GM12878 (cell line): Measurements from ENCODE around the gene MAPRE2. TPM values are rescaled to one million over a fixed set of nuclear protein-coding genes. Genes with fewer than 3 reads are reported as not detected.

ENCODE experiments used
- ATAC-seq: fragments of 200-7000 bp; cut with Tn5 transposase; 3 replicates; pipeline ENCODE4 v1.9.1; 2020; ENCODE audit warnings: mild to moderate bottlenecking, moderate library complexity
- BruUV-seq: library from RNA; stranded (reverse); fragments of 400-500 nt; replicated peaks from 2 replicates; lab custom pipeline; 2021; lab: Mats Ljungman, UMichigan
- CTCF ChIA-PET: fragments of 300-600 bp; sonication (Branson Sonifier 250); formaldehyde crosslinking; extraction: SDS; loops from one replicate; lab custom pipeline; 2021; ENCODE audit warnings: inconsistent platforms; lab: Yijun Ruan, JAX
- POLR2A ChIA-PET: fragments of 350-600 bp; formaldehyde crosslinking; extraction: SDS; loops from one replicate; lab custom pipeline; 2021; ENCODE audit warnings: inconsistent platforms; lab: Charles Lee
- RAD21 ChIA-PET: fragments of 300-600 bp; sonication (Branson Sonifier 250); formaldehyde crosslinking; loops from one replicate; lab custom pipeline; 2023; ENCODE audit warnings: antibody characterized with exemption; ENCODE audit not compliant: unreplicated experiment; lab: Charles Lee
- SMC1A ChIA-PET: fragments of 300-600 bp; sonication (Branson Sonifier 250); formaldehyde crosslinking; loops from one replicate; lab custom pipeline; 2023; ENCODE audit not compliant: unreplicated experiment, uncharacterized antibody; lab: Charles Lee
- DNase-seq: peaks from one replicate; pipeline ENCODE4 v3.0.0-alpha.2; 2011; ENCODE audit warnings: low read depth, low spot score
- FAIRE-seq: peaks from 3 replicates; lab custom pipeline; 2011; peaks lifted over from hg19 to GRCh38; lab: Jason Lieb, UNC
- H2AFZ ChIP-seq: 2 replicates; pipeline ENCODE4 v1.6.0; 2011; ENCODE audit warnings: low read depth, low read length, control low read depth; ENCODE audit not compliant: control insufficient read depth
- H3K27ac ChIP-seq: 2 replicates; pipeline ENCODE4 v1.5.1; 2011; ENCODE audit warnings: control low read depth; ENCODE audit not compliant: control insufficient read depth, insufficient read depth
- H3K27me3 ChIP-seq, 2 experiments: replicated peaks in 1 of 2; 2 replicates each; pipeline versions ENCODE4 v1.6.0 to v1.6.1; 2011; ENCODE audit warnings: low read length in 1 of 2; ENCODE audit not compliant: control insufficient read depth in 2 of 2, insufficient read depth in 2 of 2
- H3K36me3 ChIP-seq, 2 experiments: 2 replicates each; pipeline ENCODE4 v1.5.1; 2011; ENCODE audit warnings: low read length in 1 of 2; ENCODE audit not compliant: control insufficient read depth in 2 of 2, insufficient read depth in 2 of 2
- H3K4me1 ChIP-seq: 2 replicates; pipeline ENCODE4 v1.6.1; 2011; ENCODE audit warnings: mild to moderate bottlenecking, low read length, moderate library complexity, mixed read lengths; ENCODE audit not compliant: control insufficient read depth, insufficient read depth
- H3K4me2 ChIP-seq: 2 replicates; pipeline ENCODE4 v1.6.0; 2011; ENCODE audit warnings: control low read depth; ENCODE audit not compliant: control insufficient read depth, insufficient read depth
- H3K4me3 ChIP-seq: fragments of 200-600 bp; sonication (generic); 2 replicates; pipeline ENCODE4 v1.5.1; 2016
- H3K79me2 ChIP-seq: 2 replicates; pipeline ENCODE4 v1.6.0; 2011; ENCODE audit warnings: low read length; ENCODE audit not compliant: control insufficient read depth, insufficient read depth
- H3K9ac ChIP-seq: 2 replicates; pipeline ENCODE4 v1.8.0; 2011; ENCODE audit warnings: low read length, control low read depth, mixed read lengths; ENCODE audit not compliant: control insufficient read depth, insufficient read depth
- H3K9me3 ChIP-seq: replicated peaks from 3 replicates; pipeline ENCODE4 v1.5.1; 2011; ENCODE audit warnings: mild to moderate bottlenecking, low read length; ENCODE audit not compliant: control insufficient read depth, insufficient read depth
- H4K20me1 ChIP-seq: 2 replicates; pipeline ENCODE4 v1.6.0; 2011; ENCODE audit not compliant: control insufficient read depth, insufficient read depth
- BACH1 ChIP-seq: fragments of 450-650 bp; IDR thresholded peaks from 2 replicates; pipeline ENCODE4 v1.6.1; 2017; ENCODE audit warnings: mild to moderate bottlenecking, borderline replicate concordance
- BHLHE40 ChIP-seq, 2 experiments: fragments of 450-650 bp in 1 of 2; IDR thresholded peaks; 2 replicates each; pipeline ENCODE4 v1.6.1; 2011 to 2017; ENCODE audit warnings: low read depth in 2 of 2, borderline replicate concordance in 1 of 2, improper control_type of control experiment in 1 of 2, low read length in 1 of 2, mild to moderate bottlenecking in 1 of 2
- CBX3 ChIP-seq: fragments of 200-600 bp; sonication (generic); IDR thresholded peaks from 2 replicates; pipeline ENCODE4 v1.6.1; 2016; ENCODE audit warnings: low read depth, borderline replicate concordance
- E2F8 ChIP-seq: fragments of 450-650 bp; IDR thresholded peaks from 2 replicates; pipeline ENCODE4 v1.6.1; 2018; ENCODE audit warnings: mild to moderate bottlenecking, low read depth, moderate library complexity; ENCODE audit not compliant: partially characterized antibody
- EZH2 ChIP-seq: IDR thresholded peaks from 2 replicates; pipeline ENCODE4 v1.6.1; 2012; ENCODE audit warnings: low read depth, mild to moderate bottlenecking, control low read depth, inconsistent platforms, low read length, borderline replicate concordance; ENCODE audit not compliant: control insufficient read depth
- GABPA ChIP-seq: IDR thresholded peaks from 2 replicates; pipeline ENCODE4 v1.6.1; 2014; ENCODE audit warnings: antibody characterized with exemption, low read depth, mild to moderate bottlenecking, inconsistent platforms
- IKZF2 ChIP-seq, 2 experiments: fragments of 450-650 bp; IDR thresholded peaks; 2 replicates each; pipeline ENCODE4 v1.6.1; 2017; ENCODE audit warnings: mild to moderate bottlenecking in 2 of 2, moderate library complexity in 2 of 2
- JUNB ChIP-seq: IDR thresholded peaks from 2 replicates; pipeline ENCODE4 v1.6.1; 2016; ENCODE audit warnings: antibody characterized with exemption, mild to moderate bottlenecking
- KAT2A ChIP-seq: conservative IDR thresholded peaks from 2 replicates; pipeline ENCODE4 v1.6.1; 2011; ENCODE audit warnings: low read depth, low read length; ENCODE audit not compliant: control insufficient read depth
- KLF5 ChIP-seq: fragments of 450-650 bp; IDR thresholded peaks from 2 replicates; pipeline ENCODE4 v1.6.1; 2014; ENCODE audit warnings: mild to moderate bottlenecking; ENCODE audit not compliant: partially characterized antibody
- NR2C1 ChIP-seq: fragments of 450-650 bp; IDR thresholded peaks from 2 replicates; pipeline ENCODE4 v1.6.1; 2017; ENCODE audit warnings: antibody characterized with exemption, mild to moderate bottlenecking, moderate library complexity
- RAD51 ChIP-seq: fragments of 450-650 bp; IDR thresholded peaks from 2 replicates; pipeline ENCODE4 v1.6.1; 2016; ENCODE audit warnings: moderate library complexity, mild to moderate bottlenecking, inconsistent platforms
- SMAD5 ChIP-seq: IDR thresholded peaks from 2 replicates; pipeline ENCODE4 v1.6.1; 2016; ENCODE audit warnings: antibody characterized with exemption, low read depth
- TCF7 ChIP-seq: IDR thresholded peaks from 2 replicates; pipeline ENCODE4 v1.6.1; 2014; ENCODE audit warnings: antibody characterized with exemption, borderline replicate concordance
- WGBS: methylation state at CpG from one replicate; pipeline ENCODE4 v1.1.6; 2016; ENCODE audit warnings: low lambda C conversion rate; ENCODE audit not compliant: insufficient replicate concordance, insufficient coverage; ENCODE audit errors: missing lambda C conversion rate; 5-methylcytosine and 5-hydroxymethylcytosine counted together
- in situ Hi-C: fragments of 300-500 bp; cut with MboI; formaldehyde crosslinking; loops from 9 replicates; pipeline ENCODE4 v1.14.3; 2018; ENCODE audit warnings: mixed read lengths
- intact Hi-C: fragments of 100-400 bp; cut with micrococcal nuclease; formaldehyde crosslinking; loops from one replicate; pipeline ENCODE4 v1.14.2; 2022; ENCODE audit not compliant: unreplicated experiment
- polyA plus RNA-seq, 11 experiments: library from polyadenylated mRNA; depleted of rRNA in 4 of 11; unstranded in 6 of 11; stranded (reverse) in 5 of 11; fragments of >200 nt; fragmentation: Nextera tagmentation in 4 of 11; fragmentation: Illumina TruSeq in 1 of 11; extraction: Ambion mirVana in 4 of 11; extraction: Trizol in 1 of 11; gene quantifications; 1 replicate in 1 of 11; 2 replicates in 10 of 11; pipeline versions ENCODE4 v1.2.1 to v1.2.3, GENCODE V29; 2011 to 2016; ENCODE audit warnings: inconsistent platforms in 2 of 11, missing spikeins in 2 of 11, low read depth in 1 of 11
- total RNA-seq, 4 experiments: library from RNA; depleted of rRNA in 3 of 4; stranded (reverse); fragments of >200 nt in 3 of 4; fragmentation: Illumina TruSeq in 1 of 4; extraction: Trizol in 1 of 4; gene quantifications; 2 replicates each; pipeline versions ENCODE4 v1.2.1 to v1.2.3, GENCODE V29; 2013 to 2021
- TF ChIP-seq, protein P1 (sequence below): fragments of 150-350 bp; IDR thresholded peaks from 2 replicates; pipeline ENCODE4 v1.6.1; 2016; ENCODE audit warnings: low read depth, low read length

MAPRE2 gene
- total and polyA plus RNA-seq, 10 of the 15 experiments (the other 5 are each of a cell fraction or from before 2014, with no cell fraction given) = 11.0 to 50.6 (median 24.0) TPM

DNA sequence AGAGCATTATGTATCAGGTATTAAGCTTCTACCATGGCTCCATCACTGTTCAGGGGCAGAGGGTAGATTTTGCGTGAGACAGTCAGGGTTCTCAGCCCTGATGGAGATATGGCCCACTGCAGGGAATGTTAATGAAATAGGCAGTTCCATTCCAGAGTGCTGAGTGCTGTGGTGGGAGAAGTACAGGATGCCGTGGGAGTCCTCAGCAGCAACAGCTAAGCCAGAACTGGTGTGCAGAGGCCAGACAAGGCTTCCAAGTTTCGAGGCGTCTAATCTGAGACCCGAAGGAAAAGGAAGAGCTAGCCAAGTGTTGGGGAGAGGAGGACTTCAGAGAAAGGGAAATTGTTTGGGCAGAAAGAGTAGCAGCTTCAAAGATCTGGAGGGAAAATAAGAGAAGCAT is 30.2 kb upstream of the MAPRE2 start:
- no peak overlapping the region for H3K4me3 ChIP-seq
- H3K9me3 ChIP-seq = no peaks in the 10 kb centered on the region
- no peaks in the 10 kb centered on the region for H3K79me2 ChIP-seq
- FAIRE-seq = no peak
- POLR2A ChIA-PET = no interaction called here
- H2AFZ ChIP-seq = no peak overlapping the region
- H3K27ac ChIP-seq = no peak overlapping the region
- ATAC-seq = no peak
- no TSS peak for BruUV-seq
- H3K4me1 ChIP-seq = no peaks in the 10 kb centered on the region
- no peak for DNase-seq
- no peak overlapping the region for H3K4me2 ChIP-seq
- H4K20me1 ChIP-seq = no peaks in the 10 kb centered on the region
- H3K36me3 ChIP-seq = no peaks in the 10 kb centered on the region
- CTCF ChIA-PET = interaction anchor here (0.5 to 1.4 kb wide), 5 partner anchors 17 to 275 kb away, joined by 3 to 4 read pairs (median 4); no protein-coding TSS in a partner anchor
- SMC1A ChIA-PET = interaction anchor here (1.0 to 3.1 kb wide), 5 partner anchors 9 to 18 kb away, joined by 3 to 8 read pairs (median 3); no protein-coding TSS in a partner anchor
- in situ Hi-C loops (no loop called here), intact Hi-C loops (no loop called here)
- no peak overlapping the region for H3K9ac ChIP-seq
- RAD21 ChIA-PET = interaction anchor here (0.8 to 2.1 kb wide), 3 partner anchors 18 to 133 kb away, joined by 3 to 6 read pairs (median 3); no protein-coding TSS in a partner anchor
- 63% methylated on average over 5 of the region's 5 CpGs for WGBS
- H3K27me3 ChIP-seq = no peaks in the 10 kb centered on the region
- TF ChIP-seq BACH1 = no peak
- TF ChIP-seq JUNB = no peak
- TF ChIP-seq NR2C1 = no peak
- TF ChIP-seq BHLHE40 (IDR thresholded peaks at IDR 0.05; ENCODE audit: borderline replicate concordance in 1 of 2, low read depth in 2 of 2, low read length in 1 of 2) = no peak
- no peak for TF ChIP-seq IKZF2 (IDR thresholded peaks at IDR 0.05)
- TF ChIP-seq EZH2 = no peak
- no peak for TF ChIP-seq E2F8
- no peak for TF ChIP-seq TCF7
- TF ChIP-seq, protein P1, sequence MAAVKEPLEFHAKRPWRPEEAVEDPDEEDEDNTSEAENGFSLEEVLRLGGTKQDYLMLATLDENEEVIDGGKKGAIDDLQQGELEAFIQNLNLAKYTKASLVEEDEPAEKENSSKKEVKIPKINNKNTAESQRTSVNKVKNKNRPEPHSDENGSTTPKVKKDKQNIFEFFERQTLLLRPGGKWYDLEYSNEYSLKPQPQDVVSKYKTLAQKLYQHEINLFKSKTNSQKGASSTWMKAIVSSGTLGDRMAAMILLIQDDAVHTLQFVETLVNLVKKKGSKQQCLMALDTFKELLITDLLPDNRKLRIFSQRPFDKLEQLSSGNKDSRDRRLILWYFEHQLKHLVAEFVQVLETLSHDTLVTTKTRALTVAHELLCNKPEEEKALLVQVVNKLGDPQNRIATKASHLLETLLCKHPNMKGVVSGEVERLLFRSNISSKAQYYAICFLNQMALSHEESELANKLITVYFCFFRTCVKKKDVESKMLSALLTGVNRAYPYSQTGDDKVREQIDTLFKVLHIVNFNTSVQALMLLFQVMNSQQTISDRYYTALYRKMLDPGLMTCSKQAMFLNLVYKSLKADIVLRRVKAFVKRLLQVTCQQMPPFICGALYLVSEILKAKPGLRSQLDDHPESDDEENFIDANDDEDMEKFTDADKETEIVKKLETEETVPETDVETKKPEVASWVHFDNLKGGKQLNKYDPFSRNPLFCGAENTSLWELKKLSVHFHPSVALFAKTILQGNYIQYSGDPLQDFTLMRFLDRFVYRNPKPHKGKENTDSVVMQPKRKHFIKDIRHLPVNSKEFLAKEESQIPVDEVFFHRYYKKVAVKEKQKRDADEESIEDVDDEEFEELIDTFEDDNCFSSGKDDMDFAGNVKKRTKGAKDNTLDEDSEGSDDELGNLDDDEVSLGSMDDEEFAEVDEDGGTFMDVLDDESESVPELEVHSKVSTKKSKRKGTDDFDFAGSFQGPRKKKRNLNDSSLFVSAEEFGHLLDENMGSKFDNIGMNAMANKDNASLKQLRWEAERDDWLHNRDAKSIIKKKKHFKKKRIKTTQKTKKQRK = no peak
- TF ChIP-seq KAT2A = no peak
- TF ChIP-seq KLF5 = no peak
- no peak for TF ChIP-seq GABPA
- TF ChIP-seq CBX3 = no peak
- TF ChIP-seq SMAD5 = no peak
- no peak for TF ChIP-seq RAD51
